HG02623 (cell line): ENCODE measurements around the gene PM20D1.
"Not testable (repeated sequence)": the region's sequence is repeated elsewhere in the genome, so short reads cannot be mapped to it uniquely, and the experiment has no call there.

Experiments
- ATAC-seq: cut with Tn5 transposase; IDR thresholded peaks from one replicate; pipeline ENCODE4 v1.9.1; 2021; ENCODE audit warnings: moderate library complexity; ENCODE audit not compliant: unreplicated experiment

Gene PM20D1

GRCh38 chr1:205843036-205843859 lies 6.7 kb downstream of the PM20D1 start:
- ATAC-seq: no peak

DNA sequence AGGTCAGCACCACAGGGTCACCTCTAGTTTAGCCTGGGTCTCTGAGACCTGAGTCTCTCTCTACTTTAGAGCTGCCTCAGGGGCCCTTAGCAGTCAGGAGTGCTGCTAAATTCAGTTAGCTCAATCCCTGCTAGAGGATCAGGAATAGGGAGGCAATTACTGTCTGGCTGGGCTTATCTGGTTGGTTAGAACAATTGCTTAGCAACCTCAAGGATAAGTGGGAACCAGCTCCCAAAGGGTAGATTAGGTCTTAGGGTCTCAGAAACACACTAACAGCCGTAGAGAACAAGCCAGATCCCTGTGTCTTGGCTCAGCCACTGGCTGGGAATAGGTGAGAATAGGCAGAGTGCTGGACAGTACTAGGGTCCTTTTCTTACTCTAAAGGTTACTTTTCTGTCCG lies 7.7 kb downstream of the PM20D1 start:
- ATAC-seq: no peak

DNA sequence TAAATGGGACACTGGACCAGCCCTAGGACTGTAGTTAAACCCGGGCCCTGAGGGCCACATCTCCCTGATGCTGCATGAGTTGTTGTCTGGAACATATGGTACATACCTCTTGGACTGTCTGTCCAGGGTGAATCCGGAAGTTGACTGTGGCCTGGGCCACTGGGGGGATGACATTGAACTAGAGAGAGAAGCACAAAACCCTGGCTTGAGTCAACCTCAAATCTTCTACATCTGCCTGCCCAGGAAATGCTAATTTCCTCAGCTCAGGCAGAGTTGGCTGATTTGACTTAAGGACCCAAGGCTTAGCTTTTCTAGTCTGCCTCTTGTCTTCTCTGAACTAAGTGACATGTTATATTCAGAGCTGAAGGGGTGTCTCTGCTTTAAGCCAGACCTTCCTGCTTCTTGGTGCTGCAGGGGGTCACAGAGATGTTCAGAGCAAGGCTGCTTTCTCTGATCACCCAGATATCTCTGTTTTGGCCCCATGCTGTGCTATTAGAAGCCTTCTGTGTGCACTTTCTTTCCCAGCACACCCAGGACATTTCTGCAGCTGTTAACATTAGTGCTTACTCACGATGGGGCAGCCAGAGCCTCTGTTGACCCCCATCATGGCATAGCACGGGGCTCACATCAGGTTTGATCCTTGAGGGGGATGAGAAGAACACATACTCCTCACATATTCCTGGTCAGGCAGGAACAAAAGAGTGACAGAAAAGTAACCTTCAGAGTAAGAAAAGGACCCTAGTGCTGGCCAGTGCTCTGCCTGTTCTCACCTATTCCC lies 9.6 kb downstream of the PM20D1 start:
- ATAC-seq: no peak

DNA sequence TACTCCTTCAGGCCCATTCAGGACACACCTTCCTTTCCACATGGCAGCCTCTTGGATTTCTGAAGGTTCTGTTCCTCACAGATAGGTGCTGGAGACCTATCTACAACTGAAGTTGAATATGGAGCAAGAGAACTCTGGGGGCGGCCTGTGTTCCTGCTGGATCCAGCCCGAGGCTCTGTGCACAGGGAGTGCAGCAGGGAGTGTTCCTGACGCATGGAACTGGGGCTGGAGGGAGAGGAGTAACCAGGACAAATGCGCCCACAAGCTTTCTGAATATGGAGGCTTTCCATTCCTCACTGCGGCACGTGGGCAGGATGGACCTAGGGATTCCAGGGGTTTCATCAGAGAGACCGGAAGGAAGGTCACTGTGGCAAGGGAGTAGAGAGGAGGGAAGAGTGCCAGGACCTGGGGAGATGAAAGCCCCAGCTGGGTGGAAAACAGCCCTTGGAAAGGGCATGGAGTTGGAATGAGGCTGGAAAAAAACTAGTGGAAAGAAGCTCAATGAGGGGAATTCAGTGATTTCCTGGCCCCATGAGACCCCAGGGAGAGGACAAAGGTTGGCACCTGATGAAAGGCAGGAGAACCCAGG lies 12.5 kb downstream of the PM20D1 start:
- no peak for ATAC-seq

DNA sequence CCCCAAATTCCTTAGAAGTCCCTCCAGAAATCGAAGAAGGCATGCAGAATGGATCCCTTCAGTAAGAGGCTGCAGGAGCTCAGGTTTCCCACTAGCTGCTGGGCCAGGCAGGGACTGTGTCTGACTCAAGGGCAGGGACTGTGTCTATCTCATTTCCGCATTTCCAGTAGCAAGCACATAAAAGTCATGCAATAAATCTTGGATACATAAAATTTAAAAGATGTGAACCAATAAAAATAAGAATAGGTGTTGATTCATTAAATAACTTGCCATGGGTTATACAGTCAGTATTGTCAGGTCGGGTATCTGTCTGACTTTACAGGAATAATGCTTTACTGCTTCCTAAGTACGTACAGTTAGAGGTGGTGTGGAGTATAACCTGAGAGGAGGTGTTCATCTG lies 15.2 kb downstream of the PM20D1 start:
- no peak for ATAC-seq

- ATAC-seq: no peak
These were observed 17.6 kb downstream of the PM20D1 start for GRCh38 chr1:205832326-205832751.

DNA sequence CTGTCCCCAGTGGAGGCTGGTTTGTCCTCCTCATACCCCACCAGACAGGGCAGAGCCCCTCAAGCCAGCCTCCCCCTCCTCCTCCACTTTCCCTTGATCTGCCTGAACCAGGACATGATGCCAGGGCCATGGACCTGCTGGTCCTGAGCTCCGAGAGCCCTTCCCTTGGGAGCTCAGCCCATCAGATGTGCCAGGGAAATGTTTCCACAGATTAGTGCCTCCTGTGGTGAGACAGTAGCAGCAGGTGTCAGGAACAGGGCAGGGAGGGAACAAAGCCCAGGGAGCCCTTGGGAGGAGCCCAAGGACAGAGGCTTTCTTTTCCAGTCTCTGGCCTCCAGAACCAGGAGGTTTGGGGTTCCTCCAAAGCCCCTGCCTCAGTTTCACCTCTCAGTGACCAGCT lies 22.3 kb downstream of the PM20D1 start:
- ATAC-seq: no peak

DNA sequence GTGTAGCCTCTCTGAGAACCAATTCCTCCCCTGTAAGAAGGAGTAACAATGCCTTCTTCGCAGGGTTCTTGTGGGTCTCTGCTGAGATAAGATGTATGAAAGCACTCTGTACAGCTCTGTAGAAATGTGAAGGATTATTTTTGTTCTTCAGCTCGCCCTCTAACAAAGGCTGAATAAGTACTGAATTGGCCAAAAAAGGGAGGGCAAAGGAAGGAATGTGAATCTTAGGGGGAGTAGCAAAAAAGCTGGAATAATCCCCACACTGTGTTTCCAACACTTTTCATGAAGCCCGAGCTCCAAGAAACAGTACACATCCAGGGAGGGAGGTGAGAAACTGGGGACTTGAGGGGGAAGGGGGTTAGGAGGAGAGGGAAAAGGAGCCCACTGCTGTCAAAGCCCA lies 22.9 kb downstream of the PM20D1 start:
- no peak for ATAC-seq

DNA sequence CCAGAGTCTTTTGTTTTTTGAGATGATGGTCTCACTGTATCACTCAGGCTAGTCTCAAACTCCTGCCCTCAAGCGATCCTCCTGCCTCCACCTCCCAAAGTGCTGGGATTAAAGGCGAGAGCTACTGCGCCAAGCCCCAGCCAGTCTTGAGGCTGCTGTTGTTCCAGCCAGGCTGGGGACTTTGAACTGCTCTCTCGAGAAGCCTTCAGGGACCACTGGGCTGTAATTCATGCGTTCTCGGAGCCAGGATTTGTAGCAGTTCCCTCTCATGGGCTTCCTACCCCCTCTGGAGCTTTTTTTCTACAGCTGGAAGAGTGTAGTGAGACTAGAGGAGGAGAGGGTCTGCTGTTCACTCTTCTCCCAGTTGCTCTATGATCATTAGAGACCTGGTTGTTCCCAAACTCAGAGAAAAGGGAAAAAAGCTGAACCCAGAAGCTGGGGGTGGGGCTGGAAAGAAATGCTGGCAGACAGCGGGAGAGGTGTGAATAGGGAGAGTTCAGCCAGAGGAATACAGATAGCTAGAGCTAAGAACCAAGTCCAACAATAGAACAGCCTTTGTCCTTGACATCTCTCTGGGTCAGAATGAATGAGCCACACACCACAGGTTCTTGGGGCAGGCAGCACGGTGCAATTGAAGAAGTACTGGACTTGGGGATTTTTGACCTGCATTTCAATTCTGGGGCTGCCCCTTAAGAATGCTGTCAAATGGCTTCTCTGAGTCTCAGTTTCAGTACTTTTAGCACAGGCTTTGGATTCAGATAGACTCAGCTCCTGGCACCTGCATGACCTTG lies 23.7 kb downstream of the PM20D1 start:
- ATAC-seq: no peak

DNA sequence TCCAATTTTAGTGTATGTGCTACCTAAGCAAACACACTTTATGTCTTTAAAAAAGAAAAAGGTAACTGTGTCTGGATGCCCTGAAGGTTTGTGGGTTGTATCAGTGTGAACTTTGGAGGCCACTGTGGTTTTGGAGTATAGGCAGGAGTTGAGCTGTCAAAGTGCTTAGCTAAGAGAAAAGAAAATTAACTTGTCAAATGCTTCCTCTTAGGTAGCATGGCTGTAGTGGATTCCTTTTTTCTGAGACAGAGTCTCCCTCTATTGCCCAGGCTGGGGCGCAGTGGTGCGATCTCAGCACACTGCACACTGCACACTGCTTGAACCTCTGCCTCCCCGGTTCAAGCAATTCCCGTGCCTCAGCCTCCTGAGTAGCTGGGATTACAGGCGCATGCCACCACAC lies 25.8 kb downstream of the PM20D1 start:
- ATAC-seq: no peak

- not testable (repeated sequence) for ATAC-seq
These were observed 26.7 kb downstream of the PM20D1 start for GRCh38 chr1:205823260-205823659.

GRCh38 chr1:205822397-205822796 lies 27.5 kb downstream of the PM20D1 start:
- ATAC-seq: no peak

- ATAC-seq: no peak
These were observed 31.9 kb downstream of the PM20D1 start for GRCh38 chr1:205817988-205818387.

GRCh38 chr1:205817364-205817763 lies 32.6 kb downstream of the PM20D1 start:
- ATAC-seq: no peak

DNA sequence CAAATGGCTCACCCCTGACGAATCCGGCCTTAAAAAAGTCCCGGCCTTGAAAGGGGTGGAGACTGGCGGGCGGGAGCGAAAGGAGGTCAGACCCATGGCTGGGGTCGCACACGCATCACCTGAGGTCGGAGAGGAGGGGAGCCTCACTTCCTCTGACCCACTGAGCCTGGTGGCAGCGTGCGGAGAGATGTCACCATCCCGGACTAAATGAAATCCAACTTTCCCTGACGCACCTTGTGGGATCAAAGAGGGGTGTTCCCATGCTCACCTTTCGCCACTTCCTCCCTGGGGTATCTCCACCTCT lies 36.2 kb downstream of the PM20D1 start:
- ATAC-seq: no peak

DNA sequence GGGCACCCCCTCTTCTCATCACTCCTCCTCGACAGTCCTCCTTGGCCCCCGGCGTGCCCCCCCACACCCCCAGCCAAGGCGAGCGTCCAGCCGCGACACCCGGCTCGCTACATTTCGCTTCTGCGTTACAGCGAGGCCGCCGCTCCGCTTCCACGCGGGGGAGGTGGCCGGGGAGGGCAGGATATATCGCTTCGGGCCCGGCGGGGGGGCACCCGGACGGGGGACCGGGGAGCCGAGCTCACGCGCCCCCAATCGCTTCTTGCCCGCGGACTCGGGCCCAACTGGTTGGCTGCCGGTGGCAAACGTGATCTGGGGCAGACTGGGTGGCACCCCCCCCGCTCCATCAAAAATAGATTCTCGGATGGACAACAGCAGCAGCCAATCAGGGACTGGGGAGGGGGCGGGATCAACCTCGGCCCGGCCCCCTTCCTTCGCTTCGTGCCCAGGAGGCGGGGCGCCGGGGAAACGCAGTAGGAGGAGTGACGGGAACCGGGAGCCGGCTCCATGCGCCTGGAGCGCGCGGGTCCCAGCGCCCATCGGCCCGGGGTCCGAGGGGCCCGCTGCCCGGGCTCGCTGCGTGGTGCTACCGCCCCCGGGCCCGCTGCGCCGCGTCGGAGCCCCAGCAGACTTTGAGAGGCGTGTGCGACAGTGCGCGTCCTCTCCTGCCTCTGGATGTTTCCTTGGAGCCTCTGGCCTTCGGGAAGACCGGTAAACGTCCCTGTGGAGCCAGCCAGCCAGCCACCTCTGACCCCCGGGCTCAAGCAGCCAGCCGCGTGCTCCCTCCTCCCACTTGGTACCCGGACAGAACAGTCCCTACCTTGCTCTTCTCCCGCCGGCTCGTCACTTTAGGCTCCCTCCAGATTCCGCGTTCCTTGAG lies 36.8 kb downstream of the PM20D1 start, which contains the start of gene SLC41A1:
SLC41A1 (minus strand) TSS at position 321 of the 877 bp plus-strand sequence. CDS start 2,757 bp downstream, outside the sequence.
- ATAC-seq: peak; percentile 86

DNA sequence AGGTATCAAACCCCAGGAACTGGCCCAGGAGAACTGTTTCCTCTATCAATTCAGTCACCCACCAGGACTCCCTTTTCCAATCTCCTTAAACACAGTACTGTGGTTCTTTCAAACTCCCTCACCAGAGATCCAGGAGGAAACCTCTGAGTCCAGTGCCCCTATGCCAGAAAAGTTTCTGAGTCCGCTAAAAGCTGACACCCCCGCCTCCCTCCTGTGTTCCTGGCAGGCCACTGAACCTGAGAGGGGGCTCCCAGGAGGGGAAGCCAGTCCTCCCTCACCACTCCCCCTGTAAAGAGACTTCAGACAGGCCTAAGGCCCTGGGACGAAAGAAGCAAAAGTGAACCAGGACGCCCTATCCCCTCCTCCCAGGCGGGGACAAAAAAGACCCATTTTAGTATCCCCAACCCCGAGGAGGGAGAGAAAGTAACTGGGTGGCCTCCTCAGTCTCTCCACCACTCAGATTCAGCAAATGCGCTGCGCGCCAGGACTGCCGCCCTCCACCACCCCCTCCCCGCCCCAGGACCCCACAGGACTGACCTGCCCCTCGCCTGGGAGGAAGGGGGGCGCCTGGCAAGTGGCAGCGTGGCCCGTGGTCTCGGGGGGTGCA lies 37.6 kb downstream of the PM20D1 start:
- no peak for ATAC-seq

DNA sequence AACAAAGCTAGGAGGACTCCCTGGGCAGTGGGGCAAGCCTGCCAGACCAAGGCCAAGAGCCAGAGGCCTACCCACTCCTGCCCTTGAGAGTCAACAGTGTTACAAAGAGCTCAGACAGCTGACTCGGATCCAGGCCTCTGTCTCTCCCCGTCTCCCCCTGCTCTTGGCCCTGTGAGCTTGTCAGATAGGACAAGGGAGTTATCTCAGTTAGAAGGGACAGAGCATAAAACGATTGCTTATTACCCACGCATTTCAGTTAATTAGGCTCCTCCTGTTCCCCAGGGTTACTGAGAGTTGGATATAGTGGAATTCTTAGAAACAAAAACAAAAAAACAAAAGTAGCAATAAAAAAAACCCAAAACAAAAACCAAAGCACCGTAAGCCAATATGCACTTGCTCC lies 38.3 kb downstream of the PM20D1 start:
- no peak for ATAC-seq

GRCh38 chr1:205810448-205811157 lies 39.3 kb downstream of the PM20D1 start:
- no peak for ATAC-seq
